CD14-positive monocyte (primary cell): ENCODE results near the gene GPR45. TPM values are rescaled to one million over a fixed set of nuclear protein-coding genes. Genes with fewer than 3 reads are reported as not detected.

Experiments used
- DNase-seq, 3 donors: peaks; one replicate each; pipeline ENCODE4 v3.0.0-alpha.2; 2011 to 2022
- H2AFZ ChIP-seq: 2 replicates; pipeline ENCODE4 v1.6.0; 2012; ENCODE audit warnings: mild to moderate bottlenecking, low read depth, low read length, inconsistent platforms; ENCODE audit not compliant: insufficient read depth, poor library complexity, severe bottlenecking
- H3K27ac ChIP-seq, 2 donors: 1 replicate in 1 of 2; 2 replicates in 1 of 2; pipeline ENCODE4 v1.5.1; 2012 to 2013; ENCODE audit warnings: low read length in 2 of 2, control low read depth in 1 of 2, inconsistent platforms in 1 of 2, low read depth in 1 of 2, mild to moderate bottlenecking in 1 of 2
- H3K27me3 ChIP-seq, 2 donors: one replicate each; pipeline versions ENCODE4 v1.6.0 to v1.6.1; 2011 to 2013; ENCODE audit warnings: low read length in 2 of 2; ENCODE audit not compliant: control insufficient read depth in 2 of 2, insufficient read depth in 2 of 2
- H3K36me3 ChIP-seq, 2 donors: replicated peaks in 1 of 2; 1 replicate in 1 of 2; 2 replicates in 1 of 2; pipeline versions ENCODE4 v1.5.1 to v1.6.1; 2012 to 2013; ENCODE audit warnings: low read length in 2 of 2, control low read depth in 1 of 2, inconsistent platforms in 1 of 2, mild to moderate bottlenecking in 1 of 2; ENCODE audit not compliant: insufficient read depth in 2 of 2, control insufficient read depth in 1 of 2
- H3K4me1 ChIP-seq, 2 donors: 1 replicate in 1 of 2; 2 replicates in 1 of 2; pipeline versions ENCODE4 v1.5.1 to v1.6.1; 2012 to 2013; ENCODE audit warnings: low read length in 2 of 2, control low read depth in 1 of 2, inconsistent platforms in 1 of 2, mild to moderate bottlenecking in 1 of 2, moderate library complexity in 1 of 2; ENCODE audit not compliant: insufficient read depth in 2 of 2, control insufficient read depth in 1 of 2
- H3K4me2 ChIP-seq: replicated peaks from 2 replicates; pipeline ENCODE3; 2012; ENCODE audit warnings: low read length, moderate library complexity, mild to moderate bottlenecking; ENCODE audit not compliant: poor library complexity, severe bottlenecking; ENCODE audit errors: extremely low read depth
- H3K4me3 ChIP-seq, 3 experiments: fragments of 200-600 bp in 1 of 3; sonication (generic) in 1 of 3; replicated peaks in 1 of 3; 1 replicate in 2 of 3; 2 replicates in 1 of 3; pipeline ENCODE4 v1.5.1; 2011 to 2013; ENCODE audit warnings: low read length in 3 of 3, mild to moderate bottlenecking in 3 of 3, control low read depth in 2 of 3, low read depth in 2 of 3, inconsistent platforms in 1 of 3, moderate library complexity in 1 of 3
- H3K79me2 ChIP-seq: 2 replicates; pipeline ENCODE4 v1.6.0; 2012; ENCODE audit warnings: mild to moderate bottlenecking, control low read depth, inconsistent platforms, low read length, moderate library complexity; ENCODE audit not compliant: insufficient read depth
- H3K9ac ChIP-seq: 2 replicates; pipeline ENCODE4 v1.6.0; 2017; ENCODE audit warnings: low read length, mild to moderate bottlenecking; ENCODE audit not compliant: insufficient read depth, poor library complexity, severe bottlenecking
- H3K9me3 ChIP-seq, 2 donors: replicated peaks in 1 of 2; 1 replicate in 1 of 2; 2 replicates in 1 of 2; pipeline versions ENCODE4 v1.5.1 to v1.6.1; 2012 to 2013; ENCODE audit warnings: low read length in 2 of 2, control low read depth in 1 of 2; ENCODE audit not compliant: control insufficient read depth in 1 of 2, insufficient read depth in 1 of 2
- H4K20me1 ChIP-seq: 2 replicates; pipeline ENCODE4 v1.6.0; 2012; ENCODE audit warnings: mild to moderate bottlenecking, low read length, control low read depth, moderate library complexity; ENCODE audit not compliant: insufficient read depth
- H3K27ac Mint-ChIP-seq, 7 donors: one replicate each; pipeline ENCODE4 v1.8.0; 2020; ENCODE audit warnings: mild to moderate bottlenecking in 7 of 7, mixed read lengths in 7 of 7, moderate library complexity in 6 of 7, inconsistent platforms in 2 of 7
- H3K27me3 Mint-ChIP-seq, 3 donors: one replicate each; pipeline ENCODE4 v1.8.0; 2021 to 2022; ENCODE audit warnings: low read depth in 3 of 3, mild to moderate bottlenecking in 3 of 3, mixed read lengths in 3 of 3, moderate library complexity in 3 of 3, inconsistent platforms in 1 of 3
- H3K36me3 Mint-ChIP-seq, 2 donors: one replicate each; pipeline ENCODE4 v1.8.0; 2020; ENCODE audit warnings: mixed read lengths in 2 of 2, inconsistent platforms in 1 of 2, mild to moderate bottlenecking in 1 of 2
- H3K4me1 Mint-ChIP-seq: one replicate; pipeline ENCODE4 v1.8.0; 2020; ENCODE audit warnings: mild to moderate bottlenecking, mixed read lengths
- H3K4me3 Mint-ChIP-seq, 2 donors: one replicate each; pipeline ENCODE4 v1.8.0; 2020; ENCODE audit warnings: mild to moderate bottlenecking in 2 of 2, mixed read lengths in 2 of 2, moderate library complexity in 1 of 2
- H3K9me3 Mint-ChIP-seq, 7 donors: one replicate each; pipeline ENCODE4 v1.8.0; 2020 to 2022; ENCODE audit warnings: mixed read lengths in 7 of 7, mild to moderate bottlenecking in 6 of 7, moderate library complexity in 6 of 7, inconsistent platforms in 2 of 7
- CTCF ChIP-seq: fragments of 200-600 bp; IDR thresholded peaks from one replicate; pipeline ENCODE4 v1.8.0; 2022; ENCODE audit warnings: antibody characterized with exemption, mild to moderate bottlenecking
- WGBS: methylation state at CpG from one replicate; pipeline ENCODE4 v1.1.5; 2013; ENCODE audit warnings: missing lambda C conversion rate; ENCODE audit not compliant: insufficient coverage; 5-methylcytosine and 5-hydroxymethylcytosine counted together
- intact Hi-C, 2 donors: fragments of 100-400 bp; cut with micrococcal nuclease; formaldehyde crosslinking; loops; one replicate each; pipeline versions ENCODE4 v1.15.0 to v1.15.1; 2023
- polyA plus RNA-seq, 3 donors: library from polyadenylated mRNA; depleted of rRNA in 1 of 3; unstranded in 2 of 3; stranded (reverse) in 1 of 3; fragments of 300-500 nt in 2 of 3; fragments of >200 nt in 1 of 3; fragmentation: Illumina TruSeq in 2 of 3; gene quantifications; 1 replicate in 2 of 3; 2 replicates in 1 of 3; pipeline ENCODE4 v1.2.3, GENCODE V29; 2012 to 2021

The GPR45 gene
- polyA plus RNA-seq, 3 donors = not detected

GRCh38 chr2:105272176-105272575 is 30.6 kb downstream of the GPR45 start:
- Histone ChIP-seq H3K27me3 (no peaks in the 10 kb centered on the region), H2AFZ (no peak overlapping the region), H3K27ac (no peak overlapping the region), H3K9me3 (no peaks in the 10 kb centered on the region), H3K79me2 (no peaks in the 10 kb centered on the region), H3K4me1 (no peaks in the 10 kb centered on the region), H3K9ac (no peak overlapping the region), H3K36me3 (peaks cover 92 to 100% of the 10 kb centered on the region in 2 donors), H4K20me1 (no peaks in the 10 kb centered on the region), H3K4me2 (no peak overlapping the region), H3K4me3 (no peak overlapping the region)
- WGBS = 70% methylated on average over 9 of the region's 9 CpGs
- DNase-seq = no peak
- Mint-ChIP-seq H3K4me3 (no peak overlapping the region), H3K27ac (peak overlapping the region in 1 of 7 donors; percentile 5), H3K4me1 (no peaks in the 10 kb centered on the region), H3K9me3 (peaks cover 0 to 1% (median 0%) of the 10 kb centered on the region in 7 donors), H3K36me3 (peaks cover 97 to 100% of the 10 kb centered on the region in 2 donors), H3K27me3 (no peaks in the 10 kb centered on the region)
- no peak for TF ChIP-seq CTCF
- intact Hi-C loops = no loop called here

- no peak overlapping the region for H3K9ac ChIP-seq
- no peak overlapping the region for H3K27ac ChIP-seq
- H3K4me1 Mint-ChIP-seq = no peaks in the 10 kb centered on the region
- peaks cover 92 to 100% of the 10 kb centered on the region in 2 donors for H3K36me3 ChIP-seq
- no peaks in the 10 kb centered on the region for H3K9me3 ChIP-seq
- H3K27me3 Mint-ChIP-seq = no peaks in the 10 kb centered on the region
- H3K36me3 Mint-ChIP-seq = peaks cover 97 to 100% of the 10 kb centered on the region in 2 donors
- no peaks in the 10 kb centered on the region for H3K4me1 ChIP-seq
- no peak for DNase-seq
- no CpG with 5 or more reads among the region's 4 CpGs for WGBS
- H3K4me3 ChIP-seq = no peak overlapping the region
- intact Hi-C loops = no loop called here
- no peak overlapping the region for H3K4me2 ChIP-seq
- no peak overlapping the region for H3K27ac Mint-ChIP-seq
- H3K79me2 ChIP-seq = no peaks in the 10 kb centered on the region
- no peaks in the 10 kb centered on the region for H3K27me3 ChIP-seq
- no peak overlapping the region for H2AFZ ChIP-seq
- no peaks in the 10 kb centered on the region for H4K20me1 ChIP-seq
- no peak for TF ChIP-seq CTCF
- no peak overlapping the region for H3K4me3 Mint-ChIP-seq
- peaks cover 0 to 1% (median 0%) of the 10 kb centered on the region in 7 donors for H3K9me3 Mint-ChIP-seq
Observed at GRCh38 chr2:105274046-105274445, 32.5 kb downstream of the GPR45 start.
